K562 (cell line): Measurements from ENCODE around the gene MTA1. TPM values are rescaled to one million over a fixed set of nuclear protein-coding genes. Genes with fewer than 3 reads are reported as not detected.

Experiments used
- ATAC-seq: fragments of 200-7000 bp; cut with Tn5 transposase; 3 replicates; pipeline ENCODE4 v1.9.1; 2020; ENCODE audit warnings: moderate library complexity
- BruUV-seq: library from RNA; stranded (reverse); fragments of 400-500 nt; replicated peaks from 2 replicates; lab custom pipeline; 2021; lab: Mats Ljungman, UMichigan
- CTCF ChIA-PET: fragments of 300-600 bp; formaldehyde crosslinking; extraction: SDS; loops from one replicate; lab custom pipeline; 2021; ENCODE audit warnings: low intra/inter-chr PET ratio; lab: Yijun Ruan, JAX
- POLR2A ChIA-PET: fragments of 300-600, 350-650 bp; sonication (Branson Sonifier 250); formaldehyde crosslinking; extraction: SDS; loops from one replicate; lab custom pipeline; 2021; ENCODE audit warnings: antibody characterized with exemption, inconsistent platforms; lab: Yijun Ruan, JAX
- DNase-seq, 4 experiments: peaks; one replicate each; pipeline versions ENCODE4 v3.0.0 to v3.0.0-alpha.2; 2011 to 2018; ENCODE audit warnings: low spot score in 3 of 4, mixed read lengths in 3 of 4; ENCODE audit errors: extremely low read depth in 1 of 4
- FAIRE-seq: peaks from 2 replicates; lab custom pipeline; 2011; peaks lifted over from hg19 to GRCh38; lab: Jason Lieb, UNC
- H2AFZ ChIP-seq: 2 replicates; pipeline ENCODE4 v1.6.0; 2011; ENCODE audit warnings: low read depth, low read length, control low read depth, inconsistent platforms
- H3K27ac ChIP-seq: fragments of 200-600 bp; 3 replicates; pipeline ENCODE4 v1.8.0; 2011; ENCODE audit warnings: low read depth, mild to moderate bottlenecking, control low read depth, inconsistent platforms, low read length, moderate library complexity, mixed read lengths; ENCODE audit errors: extremely low read depth
- H3K27me3 ChIP-seq, 2 experiments: fragments of 300-600 bp in 1 of 2; 2 replicates in 1 of 2; 3 replicates in 1 of 2; pipeline versions ENCODE4 v1.6.0 to v1.8.0; 2011; ENCODE audit warnings: inconsistent platforms in 2 of 2, low read length in 2 of 2, mild to moderate bottlenecking in 1 of 2, mixed read lengths in 1 of 2, moderate library complexity in 1 of 2; ENCODE audit not compliant: control insufficient read depth in 2 of 2, insufficient read depth in 2 of 2
- H3K36me3 ChIP-seq: fragments of 300-600 bp; 3 replicates; pipeline ENCODE4 v1.8.0; 2011; ENCODE audit warnings: mild to moderate bottlenecking, low read length, inconsistent platforms; ENCODE audit not compliant: control insufficient read depth, insufficient read depth
- H3K4me1 ChIP-seq, 2 experiments: fragments of 200-600 bp in 1 of 2; replicated peaks in 1 of 2; 2 replicates in 1 of 2; 3 replicates in 1 of 2; pipeline versions ENCODE4 v1.5.1 to v1.8.0; 2011; ENCODE audit warnings: inconsistent platforms in 2 of 2, low read length in 2 of 2, mild to moderate bottlenecking in 1 of 2, mixed read lengths in 1 of 2, moderate library complexity in 1 of 2; ENCODE audit not compliant: control insufficient read depth in 2 of 2, insufficient read depth in 2 of 2
- H3K4me2 ChIP-seq: 2 replicates; pipeline ENCODE4 v1.6.1; 2011; ENCODE audit warnings: low read length, control low read depth, inconsistent platforms, mixed read lengths; ENCODE audit not compliant: insufficient read depth
- H3K4me3 ChIP-seq: fragments of 200-600 bp; sonication (generic), shearing (Covaris generic); 2 replicates; pipeline ENCODE4 v1.5.1; 2016; ENCODE audit warnings: control low read depth, inconsistent platforms
- H3K79me2 ChIP-seq: fragments of 200-600 bp; 3 replicates; pipeline ENCODE4 v1.8.0; 2011; ENCODE audit warnings: low read length, inconsistent platforms; ENCODE audit not compliant: control insufficient read depth, insufficient read depth
- H3K9ac ChIP-seq, 2 experiments: 2 replicates each; pipeline versions ENCODE4 v1.6.0 to v1.6.1; 2011; ENCODE audit warnings: low read depth in 2 of 2, low read length in 2 of 2, control low read depth in 1 of 2, inconsistent platforms in 1 of 2, mild to moderate bottlenecking in 1 of 2, mixed read lengths in 1 of 2; ENCODE audit not compliant: insufficient read depth in 1 of 2
- H3K9me1 ChIP-seq: one replicate; pipeline ENCODE4 v1.6.0; 2011; ENCODE audit warnings: inconsistent platforms, mild to moderate bottlenecking, low read length, moderate library complexity; ENCODE audit not compliant: control insufficient read depth, insufficient read depth
- H3K9me3 ChIP-seq: replicated peaks from 2 replicates; pipeline ENCODE4 v1.5.1; 2011; ENCODE audit warnings: low read depth, low read length, inconsistent platforms; ENCODE audit not compliant: control insufficient read depth, insufficient read depth
- H4K20me1 ChIP-seq: replicated peaks from 2 replicates; pipeline ENCODE4 v1.6.1; 2011; ENCODE audit warnings: low read length, inconsistent platforms, mixed read lengths; ENCODE audit not compliant: control insufficient read depth, insufficient read depth
- BRD4 ChIP-seq: fragments of 200-600 bp; sonication (generic); IDR thresholded peaks from 2 replicates; pipeline ENCODE4 v1.6.1; 2017; ENCODE audit warnings: inconsistent platforms
- CCAR2 ChIP-seq: fragments of 200-400 bp; formaldehyde crosslinking; IDR thresholded peaks from 2 replicates; pipeline ENCODE4 v1.6.1; 2017; ENCODE audit warnings: mild to moderate bottlenecking, low read depth, low read length
- DLX4 ChIP-seq: fragments of 250-450 bp; sonication (Bioruptor Pico); IDR thresholded peaks from 2 replicates; pipeline ENCODE4 v1.6.1; 2021; ENCODE audit warnings: mild to moderate bottlenecking
- FOXO4 ChIP-seq: fragments of 450-650 bp; formaldehyde crosslinking; IDR thresholded peaks from 2 replicates; pipeline ENCODE4 v1.4.0; 2020; ENCODE audit warnings: mild to moderate bottlenecking, moderate library complexity
- GTF3C2 ChIP-seq: IDR thresholded peaks from 3 replicates; pipeline ENCODE4 v1.6.1; 2011; ENCODE audit warnings: borderline replicate concordance, mild to moderate bottlenecking, moderate library complexity; ENCODE audit not compliant: insufficient read length; ENCODE audit errors: extremely low read depth
- NFATC3 ChIP-seq: fragments of 450-650 bp; IDR thresholded peaks from 2 replicates; pipeline ENCODE4 v1.6.1; 2017; ENCODE audit warnings: mild to moderate bottlenecking
- SRSF3 ChIP-seq: fragments of 200-400 bp; formaldehyde crosslinking; IDR thresholded peaks from 2 replicates; pipeline ENCODE4 v1.6.1; 2016; ENCODE audit warnings: mild to moderate bottlenecking, low read length, moderate library complexity; ENCODE audit not compliant: insufficient read depth
- STAT6 ChIP-seq: sonication (generic); formaldehyde crosslinking; IDR thresholded peaks from 2 replicates; pipeline ENCODE4 v1.8.1; 2023; ENCODE audit warnings: mild to moderate bottlenecking, missing genetic modification reagents
- ZNF253 ChIP-seq: fragments of 250-450 bp; sonication (Bioruptor Pico); conservative IDR thresholded peaks from 2 replicates; pipeline ENCODE4 v1.6.1; 2021; ENCODE audit warnings: mild to moderate bottlenecking
- WGBS: fragments of 100-300 bp; shearing (Covaris generic); methylation state at CpG from one replicate; pipeline ENCODE4 v1.1.6; 2016; ENCODE audit warnings: low coverage, mixed read lengths; ENCODE audit not compliant: insufficient coverage; ENCODE audit errors: missing lambda C conversion rate; 5-methylcytosine and 5-hydroxymethylcytosine counted together
- in situ Hi-C: fragments of 300-500 bp; cut with MboI; formaldehyde crosslinking; loops from 4 replicates; pipeline ENCODE4 v1.15.0; 2018; ENCODE audit warnings: inconsistent platforms, mixed read lengths
- intact Hi-C: fragments of 100-400 bp; cut with micrococcal nuclease; formaldehyde crosslinking; loops from 2 replicates; pipeline ENCODE4 v1.14.2; 2022
- polyA plus RNA-seq, 8 experiments: library from polyadenylated mRNA; depleted of rRNA in 4 of 8; stranded (reverse) in 5 of 8; unstranded in 3 of 8; fragments of >200 nt; fragmentation: Nextera tagmentation in 2 of 8; fragmentation: Illumina TruSeq in 1 of 8; extraction: Ambion mirVana in 2 of 8; extraction: Trizol in 1 of 8; gene quantifications; 2 replicates each; pipeline versions ENCODE4 v1.2.1 to v1.2.3, GENCODE V29; 2011 to 2014; ENCODE audit warnings: inconsistent platforms in 1 of 8, missing spikeins in 1 of 8
- total RNA-seq, 7 experiments: library from RNA; depleted of rRNA in 6 of 7; stranded (reverse); fragments of >200 nt in 6 of 7; fragmentation: Illumina TruSeq in 2 of 7; extraction: Trizol in 2 of 7; gene quantifications; 2 replicates each; pipeline versions ENCODE4 v1.2.1 to v1.2.3, GENCODE V29; 2011 to 2021; ENCODE audit warnings: low replicate concordance in 1 of 7

The MTA1 gene
- total and polyA plus RNA-seq, 9 of the 15 experiments (the other 6 are each of a cell fraction or from before 2014, with no cell fraction given) = 0.13 to 118 (median 32.3) TPM

GRCh38 chr14:105397350-105397931, 22.2 kb upstream of the MTA1 start:
- ATAC-seq = no peak
- no peak for FAIRE-seq
- Histone ChIP-seq H3K4me3 (no peak overlapping the region), H3K36me3 (peaks cover 21% of the 10 kb centered on the region; the same call in 2 of the 3 replicates), H3K9ac (peak overlapping the region in 1 of 2 experiments; percentile 88; a peak in 3 of 4 replicates), H3K4me2 (0 out of 2 replicates have a peak overlapping the region, but pooled peaks have one; percentile 79), H3K9me3 (peaks cover 7% of the 10 kb centered on the region), H3K79me2 (peaks cover 16% of the 10 kb centered on the region), H3K4me1 (peaks cover 5 to 61% of the 10 kb centered on the region in 2 experiments; a peak in 4 of 5 replicates), H3K27ac (peak overlapping the region; percentile 92), H3K27me3 (no peaks in the 10 kb centered on the region), H4K20me1 (no peaks in the 10 kb centered on the region), H3K9me1 (no peaks in the 10 kb centered on the region), H2AFZ (peak overlapping the region; percentile 89)
- ChIA-PET POLR2A (interaction anchor here (0.8 kb wide), 1 partner anchor 88 kb away, joined by 3 read pairs; no protein-coding TSS in a partner anchor), CTCF (no interaction called here)
- DNase-seq = no peak
- no TSS peak for BruUV-seq
- intact Hi-C loops = no loop called here
- in situ Hi-C loops = no loop called here
- 96% methylated on average over 4 of the region's 13 CpGs for WGBS
- TF ChIP-seq CCAR2 (no peak), ZNF253 (no peak), BRD4 (no peak), GTF3C2 (no peak), NFATC3 (no peak), STAT6 (CRISPR knock-in tag) (no peak), FOXO4 (CRISPR knock-in tag) (no peak), SRSF3 (0 out of 2 replicates have a peak, but pooled peaks have one; percentile 16), DLX4 (CRISPR knock-in tag) (no peak)
